GM23338 (cell line): ENCODE data around the gene SRP54. TPM values are rescaled to one million over a fixed set of nuclear protein-coding genes. Genes with fewer than 3 reads are reported as not detected.

Source experiments
- CTCF ChIP-seq, 2 experiments: fragments of 200-600 bp in 1 of 2; sonication (generic) in 1 of 2; conservative IDR thresholded peaks; 2 replicates each; pipeline versions ENCODE4 v1.5.1 to v1.6.1; 2016 to 2017; ENCODE audit warnings: antibody characterized with exemption in 2 of 2, low read depth in 2 of 2, mild to moderate bottlenecking in 2 of 2, moderate library complexity in 1 of 2
- EZH2 ChIP-seq: fragments of 200-600 bp; sonication (generic); IDR thresholded peaks from one replicate; pipeline ENCODE4 v1.8.0; 2017; ENCODE audit warnings: antibody characterized with exemption, mild to moderate bottlenecking, low read depth; ENCODE audit not compliant: unreplicated experiment
- STAT1 ChIP-seq: IDR thresholded peaks from one replicate; pipeline ENCODE4 v1.6.1; 2016; ENCODE audit warnings: antibody characterized with exemption; ENCODE audit not compliant: unreplicated experiment
- polyA plus RNA-seq: library from polyadenylated mRNA; unstranded; fragments of >200 nt; fragmentation: Nextera tagmentation; extraction: Ambion mirVana; gene quantifications from 2 replicates; pipeline ENCODE4 v1.2.1, GENCODE V29; 2016
- total RNA-seq: library from RNA; depleted of rRNA; stranded (reverse); fragments of >200 nt; shearing (Covaris generic); gene quantifications from 2 replicates; pipeline ENCODE4 v1.2.3, GENCODE V29; 2014; rRNA removed

Gene SRP54
- total and polyA plus RNA-seq, 2 experiments from 2014 or later = 60.4 to 77.5 TPM

- TF ChIP-seq CTCF (conservative IDR thresholded peaks at IDR 0.05; ENCODE audit: low read depth in 2 of 2) (no peak), EZH2 (no peak), STAT1 (no peak)
Observed at GRCh38 chr14:35078082-35078481, 95.3 kb downstream of the SRP54 start (continued).

Other genes starting within 250 kb of the SRP54 start
- gene BAZ1A, start 107.6 kb upstream of the SRP54 start, total RNA-seq = 21.8 and 24.2 TPM in 2 replicates
- gene BAZ1A, start 107.6 kb upstream of the SRP54 start, polyA plus RNA-seq = 24.1 and 26.8 TPM in 2 replicates
- 21.0 and 22.8 TPM in 2 replicates for gene FAM177A1, start 63.3 kb downstream of the SRP54 start, total RNA-seq
- gene FAM177A1, start 63.3 kb downstream of the SRP54 start, polyA plus RNA-seq = 72.5 and 74.9 TPM in 2 replicates
- gene PPP2R3C, start 139.0 kb downstream of the SRP54 start, total RNA-seq = 35.9 and 40.0 TPM in 2 replicates
- 37.6 and 43.0 TPM in 2 replicates for gene PPP2R3C, start 139.0 kb downstream of the SRP54 start, polyA plus RNA-seq
- 39.0 and 50.4 TPM in 2 replicates for gene PRORP, start 139.6 kb downstream of the SRP54 start, total RNA-seq
- 25.3 and 28.8 TPM in 2 replicates for gene PRORP, start 139.6 kb downstream of the SRP54 start, polyA plus RNA-seq